Spleen (tissue), 11 donors: Measurements from ENCODE around the gene CCDC92. TPM values are rescaled to one million over a fixed set of nuclear protein-coding genes. Genes with fewer than 3 reads are reported as not detected.

Source experiments
- DNase-seq: peaks from one replicate; pipeline ENCODE4 v3.0.0-alpha.2; 2020
- H3K27ac ChIP-seq, 8 donors: fragments of 200-600 bp; sonication (generic) in 7 of 8; 1 replicate in 4 of 8; 2 replicates in 4 of 8; pipeline versions ENCODE4 v1.5.0 to v1.8.0; 2016 to 2021; ENCODE audit warnings: inconsistent platforms in 4 of 8, mild to moderate bottlenecking in 4 of 8, moderate library complexity in 1 of 8
- H3K27me3 ChIP-seq, 7 donors: fragments of 200-600 bp; sonication (generic) in 6 of 7; replicated peaks in 1 of 7; 1 replicate in 4 of 7; 2 replicates in 3 of 7; pipeline versions ENCODE4 v1.5.0 to v1.8.0; 2016 to 2021; ENCODE audit warnings: inconsistent platforms in 3 of 7, mild to moderate bottlenecking in 1 of 7
- H3K36me3 ChIP-seq, 6 donors: fragments of 200-600 bp; sonication (generic) in 5 of 6; 1 replicate in 4 of 6; 2 replicates in 2 of 6; pipeline versions ENCODE4 v1.5.0 to v1.8.0; 2016 to 2021; ENCODE audit warnings: inconsistent platforms in 2 of 6
- H3K4me1 ChIP-seq, 6 donors: fragments of 200-600 bp; sonication (generic) in 5 of 6; 1 replicate in 3 of 6; 2 replicates in 3 of 6; pipeline versions ENCODE4 v1.5.0 to v1.8.0; 2016 to 2021; ENCODE audit warnings: inconsistent platforms in 3 of 6
- H3K4me3 ChIP-seq, 8 donors: fragments of 200-600 bp; sonication (generic) in 7 of 8; 1 replicate in 4 of 8; 2 replicates in 4 of 8; pipeline versions ENCODE4 v1.5.0 to v1.8.0; 2016 to 2021; ENCODE audit warnings: inconsistent platforms in 4 of 8, mild to moderate bottlenecking in 4 of 8, moderate library complexity in 2 of 8
- H3K9me3 ChIP-seq, 8 donors: fragments of 200-600 bp; sonication (generic) in 7 of 8; 1 replicate in 4 of 8; 2 replicates in 4 of 8; pipeline versions ENCODE4 v1.5.0 to v1.8.0; 2016 to 2021; ENCODE audit warnings: inconsistent platforms in 4 of 8
- CTCF ChIP-seq, 11 experiments: fragments of 200-600 bp in 7 of 11; fragments of 450-650 bp in 4 of 11; sonication (generic) in 4 of 11; IDR thresholded peaks in 8 of 11; conservative IDR thresholded peaks in 3 of 11; 1 replicate in 7 of 11; 2 replicates in 4 of 11; pipeline versions ENCODE4 v1.4.0 to v1.8.0; 2016 to 2021; ENCODE audit warnings: antibody characterized with exemption in 11 of 11, inconsistent platforms in 4 of 11, mild to moderate bottlenecking in 1 of 11
- POLR2A ChIP-seq, 3 donors: fragments of 450-650 bp; IDR thresholded peaks; one replicate each; pipeline ENCODE4 v1.5.1; 2017; ENCODE audit warnings: antibody characterized with exemption in 3 of 3, mild to moderate bottlenecking in 1 of 3
- POLR2AphosphoS5 ChIP-seq, 3 donors: sonication (generic); formaldehyde crosslinking; IDR thresholded peaks; one replicate each; pipeline ENCODE4 v1.5.1; 2017; ENCODE audit warnings: antibody characterized with exemption in 3 of 3
- WGBS, 5 donors: extraction: QIAGEN DNeasy Blood & Tissue Kit in 3 of 5; methylation state at CpG; one replicate each; pipeline versions ENCODE4 v1.1.5 to v1.1.7; 2013 to 2018; 5-methylcytosine and 5-hydroxymethylcytosine counted together
- intact Hi-C: fragments of 100-400 bp; cut with DNase I; formaldehyde crosslinking; loops from one replicate; pipeline ENCODE4 v1.15.0; 2023; ENCODE audit warnings: low total_unique reads
- polyA plus RNA-seq, 3 donors: library from polyadenylated mRNA; stranded (reverse); fragments of 200-250 nt; gene quantifications; one replicate each; pipeline ENCODE4 v1.2.1, GENCODE V29; 2013
- total RNA-seq, 7 donors: library from RNA; depleted of rRNA in 3 of 7; stranded (reverse); fragments of >200 nt in 3 of 7; fragmentation: NEBNext Ultra II Directional in 4 of 7; extraction: Animal tissue kit (Norgen Biotek cat#: 25700) in 4 of 7; gene quantifications; one replicate each; pipeline versions ENCODE4 v1.1.0 to v1.2.1, GENCODE V29; 2016 to 2021
- donor health status: healthy with polysubstance abuse.
- donor health status: DM: no; HTN: no; CAD: no; lungs with moderate emphysema.
- donor health status: DM: no; HTN: no; CAD: no.
- donor health status: Bipolar disorder and iron deficiency.
- donor health status: healthy.
- donor health status: DM: no; HTN: no; CAD: no.
- donor health status: DM: yes; HTN: yes; CAD: no.

Gene CCDC92
- total and polyA plus RNA-seq, 10 donors = 16.0 to 36.7 (median 27.8) TPM

GRCh38 chr12:123958876-123959275 lies 13.8 kb downstream of the CCDC92 start:
- DNase-seq = no peak
- H3K4me3 ChIP-seq = no peak overlapping the region
- no peak overlapping the region for H3K27ac ChIP-seq
- 78 to 92% (median 88%) methylated on average over 9 of the region's 9 CpGs for WGBS, 5 donors
- no peaks in the 10 kb centered on the region for H3K27me3 ChIP-seq
- no peaks in the 10 kb centered on the region for H3K9me3 ChIP-seq
- no peaks in the 10 kb centered on the region for H3K4me1 ChIP-seq
- intact Hi-C loops = no loop called here
- H3K36me3 ChIP-seq = no peaks in the 10 kb centered on the region
- TF ChIP-seq CTCF (IDR thresholded peaks at IDR 0.05 in 8 of 11, conservative IDR thresholded peaks at IDR 0.05 in 3 of 11) (no peak), POLR2AphosphoS5 (IDR thresholded peaks at IDR 0.05) (no peak), POLR2A (IDR thresholded peaks at IDR 0.05) (no peak)

GRCh38 chr12:123958462-123958861 lies 14.2 kb downstream of the CCDC92 start:
- Histone ChIP-seq H3K27ac (no peak overlapping the region), H3K4me3 (no peak overlapping the region), H3K9me3 (no peaks in the 10 kb centered on the region), H3K4me1 (no peaks in the 10 kb centered on the region), H3K36me3 (no peaks in the 10 kb centered on the region), H3K27me3 (no peaks in the 10 kb centered on the region)
- intact Hi-C loops = no loop called here
- no peak for TF ChIP-seq CTCF (IDR thresholded peaks at IDR 0.05 in 8 of 11, conservative IDR thresholded peaks at IDR 0.05 in 3 of 11)
- TF ChIP-seq POLR2A (IDR thresholded peaks at IDR 0.05) = no peak
- WGBS, 5 donors = 85 to 95% (median 92%) methylated on average over 8 of the region's 8 CpGs
- no peak for DNase-seq

- WGBS, 5 donors = 78 to 90% (median 85%) methylated on average over 3 of the region's 3 CpGs
- Histone ChIP-seq H3K4me3 (no peak overlapping the region), H3K27me3 (no peaks in the 10 kb centered on the region), H3K9me3 (no peaks in the 10 kb centered on the region), H3K27ac (no peak overlapping the region), H3K36me3 (no peaks in the 10 kb centered on the region), H3K4me1 (peaks cover 0 to under 1% (median 0%) of the 10 kb centered on the region in 6 donors)
- TF ChIP-seq POLR2A (IDR thresholded peaks at IDR 0.05) (no peak), CTCF (IDR thresholded peaks at IDR 0.05 in 8 of 11, conservative IDR thresholded peaks at IDR 0.05 in 3 of 11) (no peak), POLR2AphosphoS5 (IDR thresholded peaks at IDR 0.05) (no peak)
- intact Hi-C loops = no loop called here
- no peak for DNase-seq
These were observed 15.4 kb downstream of the CCDC92 start for GRCh38 chr12:123957196-123957595.

GRCh38 chr12:123956249-123956648 lies 16.4 kb downstream of the CCDC92 start:
- TF ChIP-seq POLR2AphosphoS5 (IDR thresholded peaks at IDR 0.05) = no peak
- TF ChIP-seq CTCF (IDR thresholded peaks at IDR 0.05 in 8 of 11, conservative IDR thresholded peaks at IDR 0.05 in 3 of 11) = no peak
- no peak for TF ChIP-seq POLR2A (IDR thresholded peaks at IDR 0.05)
- Histone ChIP-seq H3K4me3 (no peak overlapping the region), H3K4me1 (peaks cover 0 to 4% (median 0%) of the 10 kb centered on the region in 6 donors), H3K9me3 (no peaks in the 10 kb centered on the region), H3K27ac (no peak overlapping the region), H3K27me3 (no peaks in the 10 kb centered on the region), H3K36me3 (no peaks in the 10 kb centered on the region)
- intact Hi-C loops = no loop called here
- DNase-seq = no peak
- WGBS, 5 donors = 87 to 96% (median 92%) methylated on average over 9 of the region's 9 CpGs
